ENCODE data around the gene OGT. TPM values are rescaled to one million over a fixed set of nuclear protein-coding genes. Genes with fewer than 3 reads are reported as not detected.

OGT gene
- total RNA-seq, 2 experiments from 2014 or later = 354 to 358 TPM

DNA sequence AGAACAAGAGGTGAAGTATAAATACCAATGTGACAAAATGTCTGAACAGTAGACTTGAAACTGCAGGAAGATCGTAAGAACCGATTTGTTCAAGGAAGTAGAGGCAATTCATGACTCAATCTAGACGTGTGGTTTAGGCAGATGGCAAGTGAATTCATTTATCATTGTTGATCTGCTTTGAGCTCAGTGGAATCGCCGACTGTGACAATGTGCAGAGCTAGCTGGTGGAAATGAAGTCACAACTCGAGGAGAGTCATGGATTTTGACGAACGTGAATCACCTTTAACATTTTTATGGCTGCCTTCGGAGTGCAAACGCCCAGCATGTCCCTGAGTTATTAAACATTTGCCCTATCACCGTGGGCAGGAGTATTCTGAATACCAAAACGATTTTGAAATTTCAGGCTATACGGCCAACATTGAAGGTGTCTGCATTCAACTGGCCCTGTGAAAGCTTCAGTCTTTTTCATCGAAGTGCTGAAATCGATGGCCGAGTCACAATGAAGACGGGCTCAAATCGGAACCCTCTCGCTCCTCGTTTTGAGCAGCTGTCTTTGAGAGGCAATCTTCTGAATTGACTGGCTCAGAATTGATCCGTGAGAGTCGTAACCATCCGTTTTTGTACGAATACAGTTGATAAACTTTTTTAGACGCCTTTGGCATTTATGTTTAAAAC is 689 bp upstream of the OGT start:
- no peaks in the 10 kb centered on the region for H3K27me3 Mint-ChIP-seq
- ATAC-seq = peak; percentile 57
- ChIA-PET CTCF (interaction anchor here (1.8 to 3.8 kb wide), 4 partner anchors 13 to 84 kb away, joined by 5 to 13 read pairs (median 6); no protein-coding TSS in a partner anchor), POLR2A (interaction anchor here (0.6 to 5.5 kb wide), 17 partner anchors 11 to 336 kb away, joined by 3 to 127 read pairs (median 5); partner anchors contain the start of genes CXCR3, NONO and TAF1)
- intact Hi-C loops (cut with micrococcal nuclease) = loop anchor here (5.0 to 10.0 kb wide), 3 partner anchors 165 to 427 kb away; partner anchors contain the start of genes CXorf65, NONO and TAF1
- H3K27ac Mint-ChIP-seq = peak overlapping the region; percentile 99
- peak overlapping the region; percentile 98 for H3K4me3 Mint-ChIP-seq
- peaks cover 35% of the 10 kb centered on the region for H3K36me3 Mint-ChIP-seq (ENCODE audit: low read depth)
- TF ChIP-seq, protein P1, sequence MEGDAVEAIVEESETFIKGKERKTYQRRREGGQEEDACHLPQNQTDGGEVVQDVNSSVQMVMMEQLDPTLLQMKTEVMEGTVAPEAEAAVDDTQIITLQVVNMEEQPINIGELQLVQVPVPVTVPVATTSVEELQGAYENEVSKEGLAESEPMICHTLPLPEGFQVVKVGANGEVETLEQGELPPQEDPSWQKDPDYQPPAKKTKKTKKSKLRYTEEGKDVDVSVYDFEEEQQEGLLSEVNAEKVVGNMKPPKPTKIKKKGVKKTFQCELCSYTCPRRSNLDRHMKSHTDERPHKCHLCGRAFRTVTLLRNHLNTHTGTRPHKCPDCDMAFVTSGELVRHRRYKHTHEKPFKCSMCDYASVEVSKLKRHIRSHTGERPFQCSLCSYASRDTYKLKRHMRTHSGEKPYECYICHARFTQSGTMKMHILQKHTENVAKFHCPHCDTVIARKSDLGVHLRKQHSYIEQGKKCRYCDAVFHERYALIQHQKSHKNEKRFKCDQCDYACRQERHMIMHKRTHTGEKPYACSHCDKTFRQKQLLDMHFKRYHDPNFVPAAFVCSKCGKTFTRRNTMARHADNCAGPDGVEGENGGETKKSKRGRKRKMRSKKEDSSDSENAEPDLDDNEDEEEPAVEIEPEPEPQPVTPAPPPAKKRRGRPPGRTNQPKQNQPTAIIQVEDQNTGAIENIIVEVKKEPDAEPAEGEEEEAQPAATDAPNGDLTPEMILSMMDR (IDR thresholded peaks at IDR 0.05) = no peak
- H3K4me1 Mint-ChIP-seq (ENCODE audit: low read depth) = peaks cover 15% of the 10 kb centered on the region
- DNase-seq = peak; percentile 76
- H3K9me3 Mint-ChIP-seq = no peaks in the 10 kb centered on the region

DNA sequence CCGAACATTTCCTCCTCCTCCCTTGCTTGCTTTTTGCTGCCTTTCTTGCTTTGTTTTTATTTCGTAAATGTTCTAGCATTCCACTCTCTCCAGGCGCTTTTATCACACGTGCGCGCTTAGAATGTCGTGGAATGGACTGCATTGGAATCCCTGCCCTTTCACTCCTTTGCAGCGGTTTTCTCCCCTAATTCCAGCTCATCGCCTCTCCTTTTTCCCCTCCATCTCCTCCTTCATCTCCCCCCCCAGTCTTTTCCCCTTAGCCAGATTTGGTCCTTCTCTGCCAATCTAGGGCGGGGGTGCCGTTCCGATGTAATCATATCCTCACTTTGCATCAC is 579 bp downstream of the OGT start:
- Mint-ChIP-seq H3K36me3 (ENCODE audit: low read depth) (peaks cover 45% of the 10 kb centered on the region), H3K4me1 (ENCODE audit: low read depth) (peaks cover 15% of the 10 kb centered on the region), H3K4me3 (peak overlapping the region; percentile 98), H3K9me3 (no peaks in the 10 kb centered on the region), H3K27ac (peak overlapping the region; percentile 99), H3K27me3 (no peaks in the 10 kb centered on the region)
- DNase-seq (no peak), ATAC-seq (no peak)
- POLR2A ChIA-PET = interaction anchor here (1.0 to 5.5 kb wide), 14 partner anchors 10 to 743 kb away, joined by 3 to 127 read pairs (median 8); partner anchors contain the start of genes CXCR3, NONO and TAF1
- TF ChIP-seq, protein P1 (IDR thresholded peaks at IDR 0.05) = no peak
- intact Hi-C loops (cut with micrococcal nuclease) = loop anchor here (1.0 to 10.0 kb wide), 4 partner anchors 8 to 429 kb away; partner anchors contain the start of genes CXorf65, NONO and TAF1
- CTCF ChIA-PET = interaction anchor here (1.8 to 3.8 kb wide), 3 partner anchors 11 to 22 kb away, joined by 5 to 13 read pairs (median 6); no protein-coding TSS in a partner anchor

DNA sequence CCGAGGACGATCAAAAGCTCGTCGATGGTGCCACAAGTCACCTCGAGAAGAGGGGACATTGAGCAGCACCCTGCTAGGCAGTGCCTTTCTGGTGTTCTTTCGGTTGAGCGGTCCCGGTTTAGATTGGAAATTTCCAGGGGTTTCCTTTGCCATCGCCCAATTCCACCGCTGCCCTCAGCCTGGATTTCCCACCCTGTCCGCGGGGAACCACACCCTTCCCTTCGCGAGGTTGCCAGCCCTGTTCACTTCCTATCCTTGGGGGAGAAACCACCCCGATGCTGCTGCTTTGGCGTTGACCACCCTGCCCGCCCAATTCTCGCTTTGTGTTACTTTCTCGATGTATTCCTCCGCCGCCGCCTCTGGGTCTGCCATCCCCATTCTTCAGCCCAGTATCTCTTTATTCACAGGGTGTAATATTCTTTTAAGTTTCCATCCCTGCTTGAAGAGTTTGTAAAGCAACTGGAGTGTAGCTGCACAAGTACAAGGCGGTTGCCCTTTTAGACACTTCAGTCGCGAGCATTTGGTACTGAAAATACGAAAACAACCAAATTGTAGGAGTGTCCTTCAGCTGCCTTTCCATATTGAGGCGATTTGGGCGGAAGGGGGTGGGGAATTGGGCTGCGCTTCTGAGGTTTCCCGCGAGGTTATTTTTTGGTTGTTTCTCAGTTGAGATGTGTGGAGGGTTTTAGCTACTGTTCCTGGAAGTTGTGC is 1.1 kb downstream of the OGT start:
- peak overlapping the region; percentile 99 for H3K27ac Mint-ChIP-seq
- no peaks in the 10 kb centered on the region for H3K9me3 Mint-ChIP-seq

DNA sequence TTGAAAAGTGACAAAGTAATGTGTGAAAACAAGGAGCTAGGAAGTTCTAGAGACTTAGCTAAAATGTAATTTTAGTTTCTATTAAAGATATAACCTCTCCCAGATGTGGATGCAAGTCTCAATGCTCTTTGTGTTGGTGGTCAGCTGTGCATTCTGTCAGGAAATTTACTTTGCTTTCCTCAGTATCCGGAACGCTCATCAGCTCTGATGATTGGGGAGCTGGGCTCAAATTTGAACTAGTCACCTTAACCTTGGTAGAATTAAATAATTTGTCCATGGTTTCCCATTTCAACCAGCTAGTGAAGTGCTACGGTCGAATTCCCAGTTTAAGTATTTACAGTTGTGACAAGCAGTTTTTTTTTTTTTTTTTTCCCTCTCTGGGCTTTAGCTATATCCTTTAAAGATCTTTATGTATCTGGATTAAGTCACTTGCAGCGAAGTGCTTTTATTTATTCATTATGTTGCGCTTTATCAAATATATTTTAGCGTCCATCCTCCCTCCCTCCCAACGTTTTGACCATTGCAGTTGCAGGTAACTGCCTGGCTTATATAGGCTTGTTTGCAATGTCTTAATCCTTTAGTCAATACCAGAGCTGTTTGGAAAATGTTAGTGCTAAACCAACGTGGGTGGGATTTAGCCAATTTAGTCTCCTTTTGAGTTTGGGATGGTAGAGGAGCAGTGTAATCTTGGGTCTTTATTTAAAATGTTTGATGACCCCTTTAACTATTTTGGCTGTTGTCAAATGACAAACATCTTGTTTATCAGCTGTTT is 2.1 kb downstream of the OGT start:
- ATAC-seq (no peak), DNase-seq (no peak)
- ChIA-PET CTCF (interaction anchor here (0.9 to 3.8 kb wide), 4 partner anchors 10 to 84 kb away, joined by 3 to 13 read pairs (median 4); no protein-coding TSS in a partner anchor), POLR2A (interaction anchor here (0.7 to 5.5 kb wide), 13 partner anchors 9 to 281 kb away, joined by 3 to 127 read pairs (median 4); partner anchors contain the start of genes CXCR3, NONO, TAF1 and ZMYM3)
- Mint-ChIP-seq H3K4me1 (ENCODE audit: low read depth) (peaks cover 13% of the 10 kb centered on the region), H3K27ac (peak overlapping the region; percentile 99), H3K36me3 (ENCODE audit: low read depth) (peaks cover 58% of the 10 kb centered on the region), H3K9me3 (no peaks in the 10 kb centered on the region), H3K4me3 (peak overlapping the region; percentile 98), H3K27me3 (no peaks in the 10 kb centered on the region)
- TF ChIP-seq, protein P1 (IDR thresholded peaks at IDR 0.05) = no peak
- intact Hi-C loops (cut with micrococcal nuclease) = loop anchor here (5.0 to 10.0 kb wide), 3 partner anchors 168 to 430 kb away; partner anchors contain the start of genes CXorf65, NONO and TAF1

More for the DNA sequence above, 1.1 kb downstream of the OGT start:
- TF ChIP-seq, protein P1 (IDR thresholded peaks at IDR 0.05) = no peak
- ChIA-PET CTCF (interaction anchor here (1.3 to 3.8 kb wide), 4 partner anchors 11 to 21 kb away, joined by 5 to 13 read pairs (median 6); no protein-coding TSS in a partner anchor), POLR2A (interaction anchor here (0.8 to 5.5 kb wide), 14 partner anchors 10 to 742 kb away, joined by 3 to 127 read pairs (median 4); partner anchors contain the start of genes CXCR3, NONO and TAF1)
- peak overlapping the region; percentile 98 for H3K4me3 Mint-ChIP-seq
- H3K36me3 Mint-ChIP-seq (ENCODE audit: low read depth) = peaks cover 49% of the 10 kb centered on the region
- intact Hi-C loops (cut with micrococcal nuclease) = loop anchor here (1.0 to 10.0 kb wide), 4 partner anchors 7 to 429 kb away; partner anchors contain the start of genes CXorf65, NONO and TAF1
- DNase-seq (peak; percentile 71), ATAC-seq (peak; percentile 25)
- H3K27me3 Mint-ChIP-seq = no peaks in the 10 kb centered on the region
- peaks cover 15% of the 10 kb centered on the region for H3K4me1 Mint-ChIP-seq (ENCODE audit: low read depth)
